Nucleus accumbens (tissue), 56 donors: ENCODE data around the gene TMPRSS13.

ENCODE experiments used
- DNase-seq, 56 donors: peaks; one replicate each; lab custom pipeline; 2025; lab: John Stamatoyannopoulos, UW

The TMPRSS13 gene

GRCh38 chr11:117900720-117901440 lies 28.3 kb downstream of the TMPRSS13 start:
- DNase-seq = no peak

- DNase-seq = no peak
Observed at GRCh38 chr11:117900121-117900648, 29.0 kb downstream of the TMPRSS13 start.

GRCh38 chr11:117898059-117898458 lies 31.1 kb downstream of the TMPRSS13 start:
- no peak for DNase-seq

- DNase-seq = no peak
Observed at GRCh38 chr11:117892651-117893050, 36.6 kb downstream of the TMPRSS13 start.

- DNase-seq = no peak
Observed at GRCh38 chr11:117891362-117891761, 37.8 kb downstream of the TMPRSS13 start.

GRCh38 chr11:117888139-117888566 lies 41.0 kb downstream of the TMPRSS13 start:
- DNase-seq = peak in 5 of 56 donors; percentile 16 to 32 (median 22)

- DNase-seq = no peak
Observed at GRCh38 chr11:117887431-117888138, 41.6 kb downstream of the TMPRSS13 start.

- no peak for DNase-seq
Observed at GRCh38 chr11:117885777-117886176, 43.4 kb downstream of the TMPRSS13 start.

GRCh38 chr11:117884994-117885393 lies 44.2 kb downstream of the TMPRSS13 start:
- no peak for DNase-seq

GRCh38 chr11:117883063-117883462 lies 46.1 kb downstream of the TMPRSS13 start:
- DNase-seq = no peak

- peak in 2 of 56 donors; percentile 18 to 26 for DNase-seq
Observed at GRCh38 chr11:117882311-117882905, 46.8 kb downstream of the TMPRSS13 start.

GRCh38 chr11:117881217-117881616 lies 48.0 kb downstream of the TMPRSS13 start:
- DNase-seq = no peak

- no peak for DNase-seq
Observed at GRCh38 chr11:117879516-117880480, 49.4 kb downstream of the TMPRSS13 start.

- DNase-seq = no peak
Observed at GRCh38 chr11:117878939-117879475, 50.2 kb downstream of the TMPRSS13 start.

- DNase-seq = no peak
Observed at GRCh38 chr11:117878314-117878938, 50.8 kb downstream of the TMPRSS13 start.

GRCh38 chr11:117877120-117877784 lies 52.0 kb downstream of the TMPRSS13 start:
- no peak for DNase-seq

GRCh38 chr11:117876341-117877119 lies 52.7 kb downstream of the TMPRSS13 start, which contains the start of gene FXYD6:
FXYD6 (minus strand) TSS chr11:117876658; CDS start chr11:117842776, 33,882 bp downstream.
- DNase-seq = peak in 17 of 56 donors; percentile 16 to 63 (median 35)

- DNase-seq = no peak
Observed at GRCh38 chr11:117876059-117876340, 53.2 kb downstream of the TMPRSS13 start.
